Activated naive CD4-positive, alpha-beta T cell treated with anti-CD3 and anti-CD28 coated beads, Interleukin-2, amount 10 ng/mL, durations not matched to agents 7 days and 5 days (primary cell): ENCODE measurements around the gene UGT1A3.
A peak's percentile ranks its signal among the peaks of the same experiment; 100 is the strongest.

Experiments used
- CTCF ChIA-PET: fragments of 350-600 bp; sonication (Branson Sonifier 250); formaldehyde crosslinking; loops from one replicate; lab custom pipeline; 2021; ENCODE audit warnings: antibody characterized with exemption; lab: Charles Lee
- DNase-seq: peaks from one replicate; pipeline ENCODE4 v3.0.0-alpha.2; 2020
- H3K27ac Mint-ChIP-seq: one replicate; pipeline ENCODE4 v1.8.0; 2021; ENCODE audit warnings: mild to moderate bottlenecking, moderate library complexity, mixed read lengths
- H3K27me3 Mint-ChIP-seq: one replicate; pipeline ENCODE4 v1.8.0; 2021; ENCODE audit warnings: mild to moderate bottlenecking, mixed read lengths
- H3K36me3 Mint-ChIP-seq: one replicate; pipeline ENCODE4 v1.8.0; 2021; ENCODE audit warnings: mixed read lengths
- H3K4me1 Mint-ChIP-seq: one replicate; pipeline ENCODE4 v1.8.0; 2021; ENCODE audit warnings: mixed read lengths
- H3K4me3 Mint-ChIP-seq: one replicate; pipeline ENCODE4 v1.8.0; 2021; ENCODE audit warnings: mild to moderate bottlenecking, moderate library complexity, mixed read lengths
- H3K9me3 Mint-ChIP-seq: one replicate; pipeline ENCODE4 v1.8.0; 2021; ENCODE audit warnings: mixed read lengths

The UGT1A3 gene

DNA sequence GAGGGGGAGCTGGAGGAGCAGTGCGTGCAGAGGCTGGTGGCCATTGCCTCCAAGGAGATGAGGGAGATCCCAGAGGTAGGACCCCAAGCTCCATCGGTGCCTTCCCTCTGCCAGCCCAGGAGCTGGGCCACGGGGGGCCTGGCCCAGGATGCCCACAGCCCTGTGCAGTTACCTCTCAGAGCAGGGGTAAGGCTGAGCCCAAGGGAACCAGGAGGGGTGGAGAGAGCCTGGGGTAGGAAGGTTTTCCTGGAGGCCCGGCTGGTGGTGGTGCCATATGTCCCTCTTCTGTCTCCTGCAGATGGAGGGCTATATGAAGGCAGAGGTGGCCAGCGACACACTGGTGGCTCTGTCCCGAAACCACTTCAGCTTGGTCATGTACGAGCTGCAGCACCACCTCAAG is 60.7 kb downstream of the UGT1A3 start:
- CTCF ChIA-PET, result no interaction called here
- no peak for DNase-seq
- no peak overlapping the region for H3K27ac Mint-ChIP-seq
- no peak overlapping the region for H3K4me3 Mint-ChIP-seq
- no peaks in the 10 kb centered on the region for H3K36me3 Mint-ChIP-seq
- no peaks in the 10 kb centered on the region for H3K9me3 Mint-ChIP-seq
- no peaks in the 10 kb centered on the region for H3K4me1 Mint-ChIP-seq
- H3K27me3 Mint-ChIP-seq, result no peaks in the 10 kb centered on the region

GRCh38 chr2:233791151-233791882 is 62.5 kb downstream of the UGT1A3 start:
- H3K4me3 Mint-ChIP-seq, result no peak overlapping the region
- no peak for DNase-seq
- no peaks in the 10 kb centered on the region for H3K27me3 Mint-ChIP-seq
- no peaks in the 10 kb centered on the region for H3K36me3 Mint-ChIP-seq
- no peaks in the 10 kb centered on the region for H3K4me1 Mint-ChIP-seq
- CTCF ChIA-PET, result no interaction called here
- H3K27ac Mint-ChIP-seq, result no peak overlapping the region
- no peaks in the 10 kb centered on the region for H3K9me3 Mint-ChIP-seq

DNA sequence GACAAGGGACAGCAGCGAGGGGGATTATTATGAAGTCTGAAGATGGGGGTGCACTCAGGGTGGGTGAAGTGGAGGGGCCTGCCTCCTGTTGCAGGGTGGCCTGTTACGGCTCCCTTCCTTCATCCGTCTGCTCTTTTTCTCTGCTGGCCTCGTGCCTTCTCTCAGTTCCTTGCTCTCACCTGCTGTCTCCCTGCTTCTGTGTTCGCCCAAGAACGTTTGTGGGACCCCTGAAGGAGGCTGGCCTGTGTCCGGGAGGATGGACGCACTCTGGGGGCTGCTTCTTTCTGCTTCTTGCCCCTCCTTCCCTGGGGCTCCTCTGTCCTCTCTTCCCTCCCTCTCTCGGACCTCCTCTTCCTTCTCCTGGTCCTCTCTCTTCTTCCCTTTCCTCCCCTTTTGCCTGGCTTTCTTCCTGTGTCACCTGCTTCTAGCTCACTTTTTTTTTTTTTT is 63.1 kb downstream of the UGT1A3 start:
- H3K4me3 Mint-ChIP-seq, result no peak overlapping the region
- CTCF ChIA-PET, result no interaction called here
- no peaks in the 10 kb centered on the region for H3K4me1 Mint-ChIP-seq

DNA sequence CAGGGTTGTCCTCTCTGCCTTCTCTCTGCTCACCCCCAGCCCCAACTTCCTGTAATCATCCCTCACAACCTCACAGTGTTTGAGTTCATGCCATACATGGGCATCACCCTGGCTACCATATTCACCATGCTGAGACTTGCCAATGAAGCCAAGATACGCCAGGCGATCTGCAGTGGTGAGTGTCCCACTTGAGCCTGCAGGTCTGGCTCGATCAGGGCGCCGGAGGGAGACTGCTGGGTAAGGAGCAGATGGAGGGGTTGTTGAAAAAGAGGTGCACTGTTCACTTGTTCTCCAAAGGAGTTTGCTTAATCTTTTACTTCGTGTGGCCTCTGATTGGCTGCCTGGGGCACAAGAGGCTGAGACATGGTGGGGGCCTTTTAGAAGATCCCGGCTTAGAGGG is 63.9 kb downstream of the UGT1A3 start:
- H3K27ac Mint-ChIP-seq, result no peak overlapping the region
- no peak overlapping the region for H3K4me3 Mint-ChIP-seq
- H3K9me3 Mint-ChIP-seq, result no peaks in the 10 kb centered on the region
- H3K36me3 Mint-ChIP-seq, result no peaks in the 10 kb centered on the region
- H3K4me1 Mint-ChIP-seq, result no peaks in the 10 kb centered on the region
- CTCF ChIA-PET, result no interaction called here
- no peaks in the 10 kb centered on the region for H3K27me3 Mint-ChIP-seq
- no peak for DNase-seq

More for the DNA sequence above, 63.1 kb downstream of the UGT1A3 start:
- H3K27ac Mint-ChIP-seq, result no peak overlapping the region
- no peaks in the 10 kb centered on the region for H3K36me3 Mint-ChIP-seq
- H3K27me3 Mint-ChIP-seq, result no peaks in the 10 kb centered on the region
- DNase-seq, result no peak
- H3K9me3 Mint-ChIP-seq, result no peaks in the 10 kb centered on the region

DNA sequence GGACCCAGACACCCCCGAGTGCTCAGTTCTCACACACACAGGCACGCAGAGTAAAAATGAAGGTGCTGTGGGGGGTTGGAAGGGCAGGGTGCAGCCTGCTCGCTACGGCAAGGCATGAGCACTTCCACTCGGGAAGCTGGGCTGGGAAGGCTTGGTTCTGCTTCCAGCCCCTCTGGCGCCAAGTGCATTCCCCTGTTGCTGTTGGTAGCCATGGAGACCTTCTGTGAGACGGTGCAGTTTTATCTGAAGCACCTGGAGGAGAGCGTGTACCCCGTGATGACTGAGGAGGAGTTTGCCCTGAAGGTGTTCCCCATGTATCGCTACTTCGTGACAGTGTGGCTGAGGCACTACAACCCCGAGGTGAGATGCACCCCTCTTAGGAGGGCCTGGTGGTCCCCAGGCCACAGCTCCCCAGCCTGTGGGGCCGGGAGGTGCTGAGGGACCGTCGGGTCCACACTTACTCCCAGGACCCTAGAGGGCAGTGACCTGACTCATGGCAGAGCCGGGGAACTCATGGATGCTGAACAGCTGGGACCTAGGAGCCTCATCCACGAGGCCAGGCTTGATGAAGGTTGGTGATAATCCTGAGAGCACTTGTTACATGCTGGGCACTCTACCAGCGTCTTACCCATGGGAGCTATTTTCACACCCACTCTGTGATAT is 64.8 kb downstream of the UGT1A3 start:
- Mint-ChIP-seq H3K4me3 (no peak overlapping the region), H3K27me3 (peaks cover 1% of the 10 kb centered on the region), H3K4me1 (no peaks in the 10 kb centered on the region), H3K9me3 (no peaks in the 10 kb centered on the region), H3K36me3 (no peaks in the 10 kb centered on the region), H3K27ac (no peak overlapping the region)
- no peak for DNase-seq
- CTCF ChIA-PET, result no interaction called here

DNA sequence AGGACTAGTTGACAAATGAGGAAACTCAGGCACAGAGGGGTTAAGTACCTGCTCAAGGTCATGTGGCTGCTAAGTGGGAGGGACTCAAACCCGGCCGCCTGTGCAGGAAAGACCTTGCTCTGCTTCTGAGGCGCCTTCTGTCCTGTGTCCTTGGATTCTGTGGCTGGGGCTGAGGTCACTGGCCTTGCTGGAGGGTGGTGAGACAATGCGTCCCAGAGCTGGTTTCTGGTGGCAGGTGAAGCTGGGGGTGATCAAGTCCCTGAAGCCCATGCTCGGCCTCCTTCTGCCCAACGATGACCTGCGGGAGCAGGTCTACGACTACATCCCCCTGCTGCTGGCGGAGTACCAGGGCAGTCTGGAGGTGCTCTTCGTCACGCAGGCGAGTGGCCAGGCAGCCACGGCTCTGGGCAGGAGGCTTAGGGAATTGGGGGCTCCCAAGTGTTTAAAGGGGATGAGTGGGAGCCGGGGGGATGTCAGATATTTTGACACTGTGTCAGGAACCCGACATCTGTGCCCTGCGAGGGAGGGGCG is 65.4 kb downstream of the UGT1A3 start:
- Mint-ChIP-seq H3K36me3 (no peaks in the 10 kb centered on the region), H3K27me3 (peaks cover 6% of the 10 kb centered on the region), H3K4me1 (no peaks in the 10 kb centered on the region), H3K27ac (no peak overlapping the region), H3K4me3 (no peak overlapping the region), H3K9me3 (no peaks in the 10 kb centered on the region)
- CTCF ChIA-PET, result no interaction called here
- no peak for DNase-seq

- DNase-seq, result no peak
- peaks cover 6% of the 10 kb centered on the region for H3K27me3 Mint-ChIP-seq
- no peaks in the 10 kb centered on the region for H3K4me1 Mint-ChIP-seq
- H3K9me3 Mint-ChIP-seq, result no peaks in the 10 kb centered on the region
- CTCF ChIA-PET, result no interaction called here
- H3K27ac Mint-ChIP-seq, result no peak overlapping the region
- no peaks in the 10 kb centered on the region for H3K36me3 Mint-ChIP-seq
- H3K4me3 Mint-ChIP-seq, result no peak overlapping the region
Observed at GRCh38 chr2:233795735-233796171, 66.9 kb downstream of the UGT1A3 start.

DNA sequence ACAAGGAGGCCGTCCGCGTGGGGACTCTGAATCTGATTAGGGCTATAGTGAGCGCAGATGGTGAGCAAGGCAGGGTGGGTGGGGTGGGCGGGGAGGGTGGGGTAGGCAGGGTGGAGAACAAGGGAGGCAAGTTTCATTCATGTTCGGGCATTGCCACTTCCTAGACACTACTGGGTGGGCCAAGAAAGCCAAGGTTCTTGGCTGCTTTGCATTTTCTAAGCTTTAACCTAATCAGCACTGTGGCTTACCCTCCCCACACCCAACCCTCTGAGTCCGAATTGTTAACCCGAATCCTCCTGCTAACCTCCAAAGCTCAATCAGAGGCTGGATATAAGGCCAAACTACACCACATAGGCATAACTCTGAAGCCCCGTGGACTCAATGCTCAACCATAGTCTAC is 67.4 kb downstream of the UGT1A3 start:
- Mint-ChIP-seq H3K27me3 (peaks cover 6% of the 10 kb centered on the region), H3K9me3 (no peaks in the 10 kb centered on the region), H3K36me3 (no peaks in the 10 kb centered on the region), H3K4me1 (no peaks in the 10 kb centered on the region), H3K4me3 (no peak overlapping the region), H3K27ac (no peak overlapping the region)
- CTCF ChIA-PET, result no interaction called here
- DNase-seq, result no peak

GRCh38 chr2:233798335-233799086 is 69.7 kb downstream of the UGT1A3 start:
- CTCF ChIA-PET, result no interaction called here
- no peak overlapping the region for H3K27ac Mint-ChIP-seq
- no peak for DNase-seq
- H3K4me3 Mint-ChIP-seq, result no peak overlapping the region
- H3K36me3 Mint-ChIP-seq, result no peaks in the 10 kb centered on the region
- peaks cover 15% of the 10 kb centered on the region for H3K27me3 Mint-ChIP-seq
- no peaks in the 10 kb centered on the region for H3K9me3 Mint-ChIP-seq
- no peaks in the 10 kb centered on the region for H3K4me1 Mint-ChIP-seq

- Mint-ChIP-seq H3K36me3 (no peaks in the 10 kb centered on the region), H3K9me3 (no peaks in the 10 kb centered on the region)
Observed at GRCh38 chr2:233799087-233799665, 70.3 kb downstream of the UGT1A3 start.

GRCh38 chr2:233799716-233800115 is 70.9 kb downstream of the UGT1A3 start:
- Mint-ChIP-seq H3K27ac (no peak overlapping the region), H3K4me1 (no peaks in the 10 kb centered on the region), H3K4me3 (no peak overlapping the region), H3K27me3 (peaks cover 27% of the 10 kb centered on the region), H3K9me3 (no peaks in the 10 kb centered on the region), H3K36me3 (no peaks in the 10 kb centered on the region)
- CTCF ChIA-PET, result no interaction called here
- peak; percentile 2 for DNase-seq

More at GRCh38 chr2:233799087-233799665, 70.3 kb downstream of the UGT1A3 start:
- H3K27ac Mint-ChIP-seq, result no peak overlapping the region
- DNase-seq, result peak; percentile 9
- H3K4me3 Mint-ChIP-seq, result no peak overlapping the region
- no peaks in the 10 kb centered on the region for H3K4me1 Mint-ChIP-seq
- CTCF ChIA-PET, result no interaction called here
- H3K27me3 Mint-ChIP-seq, result peaks cover 21% of the 10 kb centered on the region

GRCh38 chr2:233800208-233800607 is 71.4 kb downstream of the UGT1A3 start:
- Mint-ChIP-seq H3K4me3 (no peak overlapping the region), H3K9me3 (no peaks in the 10 kb centered on the region), H3K36me3 (no peaks in the 10 kb centered on the region), H3K27me3 (peaks cover 32% of the 10 kb centered on the region), H3K4me1 (no peaks in the 10 kb centered on the region), H3K27ac (no peak overlapping the region)
- DNase-seq, result peak; percentile 2
- CTCF ChIA-PET, result no interaction called here

DNA sequence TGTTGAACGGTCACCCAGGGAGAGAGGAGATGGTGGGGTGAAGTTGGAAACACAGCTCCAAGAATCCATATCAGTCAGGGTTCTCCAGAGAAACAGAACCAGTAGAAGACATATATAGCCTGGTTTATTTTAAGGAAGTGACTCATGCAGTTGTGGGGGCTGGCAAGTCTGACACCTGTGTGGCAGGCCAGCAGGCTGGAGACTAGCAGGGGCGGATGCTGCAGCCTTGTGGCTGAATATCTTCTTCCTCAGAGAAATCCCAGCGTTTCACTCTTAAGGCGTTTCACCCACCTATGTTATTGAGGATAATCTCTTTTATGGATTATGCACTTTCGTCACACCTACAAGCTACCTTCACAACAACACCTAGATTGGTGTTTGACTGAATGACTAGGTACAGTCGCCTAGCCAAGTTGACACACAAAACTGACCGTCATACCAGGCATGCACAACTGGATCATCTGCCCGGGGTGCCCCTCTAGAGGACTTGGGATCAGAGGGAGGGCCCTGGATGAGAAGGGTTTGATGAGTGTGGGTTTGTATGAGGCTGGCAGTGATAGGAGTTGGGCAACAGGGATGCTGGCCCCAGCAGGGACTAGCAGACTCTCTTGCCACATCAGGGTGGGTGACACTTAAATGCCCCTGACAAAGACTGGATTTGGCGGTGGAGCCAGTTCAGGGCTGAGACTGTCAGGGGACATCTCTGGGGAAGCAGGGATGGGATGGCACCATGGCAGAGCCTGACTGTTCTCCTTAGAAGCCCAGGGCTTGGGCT is 72.7 kb downstream of the UGT1A3 start:
- H3K27ac Mint-ChIP-seq, result no peak overlapping the region
- CTCF ChIA-PET, result no interaction called here
- DNase-seq, result peak; percentile 34
- H3K27me3 Mint-ChIP-seq, result peaks cover 32% of the 10 kb centered on the region
- H3K9me3 Mint-ChIP-seq, result no peaks in the 10 kb centered on the region
- no peaks in the 10 kb centered on the region for H3K4me1 Mint-ChIP-seq
- no peak overlapping the region for H3K4me3 Mint-ChIP-seq
- H3K36me3 Mint-ChIP-seq, result no peaks in the 10 kb centered on the region
